Gastrocnemius medialis (tissue), 4 donors: ENCODE measurements around the gene TRAPPC5. TPM values are rescaled to one million over a fixed set of nuclear protein-coding genes. Genes with fewer than 3 reads are reported as not detected.
A peak's percentile ranks its signal among the peaks of the same experiment; 100 is the strongest.

ENCODE experiments used
- ATAC-seq, 2 donors: fragments of 150-250 bp; one replicate each; pipeline ENCODE4 v1.9.1; 2016
- DNase-seq, 2 donors: peaks; one replicate each; pipeline ENCODE4 v3.0.0-alpha.2; 2019
- H3K27ac ChIP-seq, 4 donors: fragments of 200-600 bp; sonication (generic); 1 replicate in 1 of 4; 2 replicates in 3 of 4; pipeline ENCODE4 v1.5.1; 2016 to 2018; ENCODE audit warnings: mild to moderate bottlenecking in 2 of 4, moderate library complexity in 1 of 4
- H3K27me3 ChIP-seq, 3 donors: fragments of 200-600 bp; sonication (generic) in 2 of 3; 1 replicate in 1 of 3; 2 replicates in 2 of 3; pipeline versions ENCODE4 v1.5.1 to v1.6.0; 2016 to 2019; ENCODE audit warnings: mild to moderate bottlenecking in 1 of 3, moderate library complexity in 1 of 3
- H3K36me3 ChIP-seq, 2 donors: fragments of 200-600 bp; sonication (generic) in 1 of 2; one replicate each; pipeline ENCODE4 v1.5.1; 2017 to 2018
- H3K4me1 ChIP-seq, 2 donors: fragments of 200-600 bp; sonication (generic) in 1 of 2; one replicate each; pipeline ENCODE4 v1.5.1; 2016 to 2017; ENCODE audit warnings: mild to moderate bottlenecking in 2 of 2
- H3K4me3 ChIP-seq, 4 donors: fragments of 200-600 bp; sonication (generic) in 3 of 4; 1 replicate in 1 of 4; 2 replicates in 3 of 4; pipeline ENCODE4 v1.5.1; 2016 to 2019; ENCODE audit warnings: mild to moderate bottlenecking in 2 of 4
- H3K9me3 ChIP-seq, 3 donors: fragments of 200-600 bp; sonication (generic) in 2 of 3; 1 replicate in 1 of 3; 2 replicates in 2 of 3; pipeline ENCODE4 v1.5.1; 2016 to 2019
- CTCF ChIP-seq, 5 experiments: fragments of 450-650 bp in 3 of 5; fragments of 200-600 bp in 2 of 5; sonication (generic) in 2 of 5; IDR thresholded peaks in 4 of 5; conservative IDR thresholded peaks in 1 of 5; 1 replicate in 4 of 5; 2 replicates in 1 of 5; pipeline ENCODE4 v1.5.1; 2016 to 2019; ENCODE audit warnings: antibody characterized with exemption in 5 of 5, mild to moderate bottlenecking in 3 of 5, moderate library complexity in 3 of 5
- POLR2A ChIP-seq, 2 donors: fragments of 450-650 bp; IDR thresholded peaks; one replicate each; pipeline ENCODE4 v1.6.1; 2017; ENCODE audit warnings: antibody characterized with exemption in 2 of 2, mild to moderate bottlenecking in 2 of 2, moderate library complexity in 2 of 2
- in situ Hi-C, 4 donors: fragments of 200-750 bp; cut with MboI; loops; one replicate each; pipeline versions ENCODE4 v1.15.0 to v1.8.0; 2017; ENCODE audit warnings: low sequenced_read_pairs in 4 of 4
- intact Hi-C: fragments of 100-400 bp; cut with DNase I; formaldehyde crosslinking; loops from one replicate; pipeline ENCODE4 v1.15.1; 2023; ENCODE audit warnings: low total_unique reads
- total RNA-seq, 4 donors: library from RNA; depleted of rRNA; stranded (reverse); fragments of >200 nt; gene quantifications; one replicate each; pipeline versions ENCODE4 v1.1.0 to v1.2.3, GENCODE V29; 2016

Gene TRAPPC5
- total RNA-seq, 4 donors from 2014 or later: 109 to 146 (median 126) TPM

GRCh38 chr19:7670150-7670783 lies 10.4 kb upstream of the TRAPPC5 start:
- TF ChIP-seq POLR2A (IDR thresholded peaks at IDR 0.05) (no peak), CTCF (IDR thresholded peaks at IDR 0.05 in 4 of 5, conservative IDR thresholded peaks at IDR 0.05 in 1 of 5) (no peak)
- Histone ChIP-seq H3K36me3 (no peaks in the 10 kb centered on the region), H3K27me3 (peaks cover 7 to 27% (median 13%) of the 10 kb centered on the region in 3 donors), H3K4me1 (no peaks in the 10 kb centered on the region), H3K27ac (no peak overlapping the region), H3K4me3 (no peak overlapping the region), H3K9me3 (no peaks in the 10 kb centered on the region)
- ATAC-seq (no peak), DNase-seq (no peak)
- intact Hi-C loops (no loop called here), in situ Hi-C loops (loop anchor here in 1 of 4 donors (10.0 kb wide), 1 partner anchor 105 kb away; no protein-coding TSS in a partner anchor)

- TF ChIP-seq CTCF (IDR thresholded peaks at IDR 0.05 in 4 of 5, conservative IDR thresholded peaks at IDR 0.05 in 1 of 5) (no peak), POLR2A (IDR thresholded peaks at IDR 0.05) (no peak)
- Histone ChIP-seq H3K9me3 (no peaks in the 10 kb centered on the region), H3K4me1 (no peaks in the 10 kb centered on the region), H3K27ac (no peak overlapping the region), H3K36me3 (no peaks in the 10 kb centered on the region), H3K27me3 (peaks cover 8 to 27% (median 13%) of the 10 kb centered on the region in 3 donors), H3K4me3 (no peak overlapping the region)
- ATAC-seq (no peak), DNase-seq (no peak)
- intact Hi-C loops: no loop called here
- in situ Hi-C loops: loop anchor here in 1 of 4 donors (10.0 kb wide), 1 partner anchor 106 kb away; no protein-coding TSS in a partner anchor
Measured at GRCh38 chr19:7670790-7671189, 9.8 kb upstream of the TRAPPC5 start.

- no peaks in the 10 kb centered on the region for H3K9me3 ChIP-seq
- no peaks in the 10 kb centered on the region for H3K36me3 ChIP-seq
- DNase-seq (no peak), ATAC-seq (no peak)
- no peak overlapping the region for H3K4me3 ChIP-seq
- no peak overlapping the region for H3K27ac ChIP-seq
- no peaks in the 10 kb centered on the region for H3K4me1 ChIP-seq
- intact Hi-C loops (no loop called here), in situ Hi-C loops (loop anchor here in 1 of 4 donors (10.0 kb wide), 1 partner anchor 108 kb away; no protein-coding TSS in a partner anchor)
- peaks cover 13 to 27% (median 18%) of the 10 kb centered on the region in 3 donors for H3K27me3 ChIP-seq
- TF ChIP-seq CTCF (IDR thresholded peaks at IDR 0.05 in 4 of 5, conservative IDR thresholded peaks at IDR 0.05 in 1 of 5) (no peak), POLR2A (IDR thresholded peaks at IDR 0.05) (no peak)
Measured at GRCh38 chr19:7672522-7672921, 8.1 kb upstream of the TRAPPC5 start.

- in situ Hi-C loops (loop anchor here in 1 of 4 donors (10.0 kb wide), 1 partner anchor 110 kb away; no protein-coding TSS in a partner anchor), intact Hi-C loops (no loop called here)
- Histone ChIP-seq H3K27me3 (peaks cover 13 to 27% (median 18%) of the 10 kb centered on the region in 3 donors), H3K4me1 (no peaks in the 10 kb centered on the region), H3K36me3 (no peaks in the 10 kb centered on the region), H3K27ac (no peak overlapping the region), H3K9me3 (no peaks in the 10 kb centered on the region), H3K4me3 (no peak overlapping the region)
- no peak for TF ChIP-seq CTCF (IDR thresholded peaks at IDR 0.05 in 4 of 5, conservative IDR thresholded peaks at IDR 0.05 in 1 of 5)
- no peak for TF ChIP-seq POLR2A (IDR thresholded peaks at IDR 0.05)
- peak; percentile 30 to 42 for DNase-seq
- ATAC-seq: no peak
Measured at GRCh38 chr19:7674010-7675005, 6.3 kb upstream of the TRAPPC5 start.
